Ovary (tissue), 9 donors: ENCODE measurements around the gene RPTOR. TPM values are rescaled to one million over a fixed set of nuclear protein-coding genes. Genes with fewer than 3 reads are reported as not detected.

ENCODE experiments used
- DNase-seq, 5 donors: peaks; one replicate each; pipeline ENCODE4 v3.0.0-alpha.2; 2019 to 2020
- H3K27ac ChIP-seq, 2 donors: fragments of 200-600 bp; one replicate each; pipeline versions ENCODE4 v1.5.1 to v1.8.0; 2019 to 2022
- H3K27me3 ChIP-seq: fragments of 200-600 bp; one replicate; pipeline ENCODE4 v1.8.0; 2022
- H3K36me3 ChIP-seq: fragments of 200-600 bp; sonication (generic); one replicate; pipeline ENCODE4 v1.5.1; 2019
- H3K4me1 ChIP-seq: one replicate; pipeline ENCODE4 v1.8.1; 2013; ENCODE audit warnings: mild to moderate bottlenecking, moderate library complexity; ENCODE audit not compliant: insufficient read depth
- H3K4me3 ChIP-seq: fragments of 200-600 bp; sonication (generic); one replicate; pipeline ENCODE4 v1.5.1; 2017
- H3K9me3 ChIP-seq, 2 donors: fragments of 200-600 bp in 1 of 2; sonication (generic) in 1 of 2; one replicate each; pipeline versions ENCODE4 v1.5.1 to v1.8.1; 2013 to 2019; ENCODE audit warnings: mild to moderate bottlenecking in 1 of 2, moderate library complexity in 1 of 2
- CTCF ChIP-seq, 3 donors: fragments of 450-650 bp in 2 of 3; fragments of 200-600 bp in 1 of 3; IDR thresholded peaks; one replicate each; pipeline versions ENCODE4 v1.5.1 to v1.8.0; 2016 to 2022; ENCODE audit warnings: antibody characterized with exemption in 3 of 3, mild to moderate bottlenecking in 1 of 3
- EP300 ChIP-seq: sonication (generic); formaldehyde crosslinking; IDR thresholded peaks from one replicate; pipeline ENCODE4 v1.6.1; 2017; ENCODE audit warnings: antibody characterized with exemption
- POLR2A ChIP-seq: fragments of 450-650 bp; IDR thresholded peaks from one replicate; pipeline ENCODE4 v1.6.1; 2017; ENCODE audit warnings: antibody characterized with exemption, mild to moderate bottlenecking, moderate library complexity
- WGBS, 3 donors: extraction: QIAGEN DNeasy Blood & Tissue Kit in 1 of 3; methylation state at CpG; one replicate each; pipeline versions ENCODE4 v1.1.5 to v1.1.7; 2013 to 2017; 5-methylcytosine and 5-hydroxymethylcytosine counted together
- intact Hi-C, 4 donors: fragments of 100-400 bp; cut with DNase I; formaldehyde crosslinking; loops; one replicate each; pipeline versions ENCODE4 v1.11.0 to v1.15.1; 2022 to 2023
- polyA plus RNA-seq, 2 donors: library from polyadenylated mRNA; stranded (reverse); fragments of 200-250 nt in 1 of 2; fragments of 350-450 nt in 1 of 2; fragmentation: Illumina TruSeq in 1 of 2; extraction: RNeasy Lipid Tissue Mini Kit (QIAGEN cat#74804) in 1 of 2; gene quantifications; one replicate each; pipeline ENCODE4 v1.2.3, GENCODE V29; 2013 to 2014
- total RNA-seq, 7 donors: library from RNA; depleted of rRNA in 2 of 7; stranded (reverse); fragments of >200 nt in 2 of 7; fragmentation: NEBNext Ultra II Directional in 3 of 7; extraction: Animal tissue kit (Norgen Biotek cat#: 25700) in 3 of 7; gene quantifications; one replicate each; pipeline versions ENCODE4 v1.1.0 to v1.2.4, GENCODE V29; 2016 to 2023
- donor health status: DM: no; HTN: no; CAD: no; lungs with moderate emphysema.
- donor health status: DM: no; HTN: no; CAD: no.
- donor health status: Bipolar disorder and iron deficiency.
- donor health status: DM: yes; HTN: yes; CAD: no.
- donor health status: DM: no; HTN: no; CAD: no.
- donor health status: DM: yes; HTN: yes; CAD: no.

The RPTOR gene
- total and polyA plus RNA-seq, 9 donors, result 11.1 to 41.9 (median 27.9) TPM

GRCh38 chr17:80877729-80878303 lies 333.2 kb downstream of the RPTOR start:
- H3K27ac ChIP-seq, result no peak overlapping the region
- H3K4me1 ChIP-seq, result no peaks in the 10 kb centered on the region
- DNase-seq, result peak in 1 of 5 donors; percentile 18
- no peak overlapping the region for H3K4me3 ChIP-seq
- intact Hi-C loops, result loop anchor here in 1 of 4 donors (10.0 kb wide), 1 partner anchor 107 kb away; no protein-coding TSS in a partner anchor
- no peaks in the 10 kb centered on the region for H3K36me3 ChIP-seq
- TF ChIP-seq CTCF (IDR thresholded peaks at IDR 0.05) (no peak), EP300 (no peak), POLR2A (no peak)
- H3K27me3 ChIP-seq, result no peaks in the 10 kb centered on the region
- no peaks in the 10 kb centered on the region for H3K9me3 ChIP-seq
- 85 to 89% (median 88%) methylated on average over 14 of the region's 14 CpGs for WGBS, 3 donors

- Histone ChIP-seq H3K4me1 (no peaks in the 10 kb centered on the region), H3K27me3 (no peaks in the 10 kb centered on the region), H3K4me3 (no peak overlapping the region), H3K9me3 (no peaks in the 10 kb centered on the region), H3K27ac (no peak overlapping the region), H3K36me3 (no peaks in the 10 kb centered on the region)
- 90 to 92% (median 91%) methylated on average over 31 of the region's 31 CpGs for WGBS, 3 donors
- TF ChIP-seq POLR2A (no peak), EP300 (no peak), CTCF (IDR thresholded peaks at IDR 0.05) (no peak)
- DNase-seq, result peak in 2 of 5 donors; percentile 15 to 28
- intact Hi-C loops, result loop anchor here in 1 of 4 donors (10.0 kb wide), 1 partner anchor 106 kb away; no protein-coding TSS in a partner anchor
Measured at GRCh38 chr17:80878876-80879722, 334.5 kb downstream of the RPTOR start.

GRCh38 chr17:80879723-80880647 lies 335.3 kb downstream of the RPTOR start:
- WGBS, 3 donors, result 74 to 79% (median 76%) methylated on average over 35 of the region's 35 CpGs
- Histone ChIP-seq H3K9me3 (no peaks in the 10 kb centered on the region), H3K4me1 (no peaks in the 10 kb centered on the region), H3K4me3 (no peak overlapping the region), H3K27ac (no peak overlapping the region), H3K36me3 (no peaks in the 10 kb centered on the region), H3K27me3 (no peaks in the 10 kb centered on the region)
- intact Hi-C loops, result loop anchor here in 1 of 4 donors (10.0 kb wide), 1 partner anchor 105 kb away; no protein-coding TSS in a partner anchor
- peak in 2 of 5 donors; percentile 16 to 22 for DNase-seq
- TF ChIP-seq EP300, result no peak
- TF ChIP-seq POLR2A, result no peak
- TF ChIP-seq CTCF (IDR thresholded peaks at IDR 0.05), result no peak

GRCh38 chr17:80880648-80880985 lies 336.0 kb downstream of the RPTOR start:
- H3K4me3 ChIP-seq, result no peak overlapping the region
- intact Hi-C loops, result no loop called here
- WGBS, 3 donors, result 88 to 90% (median 90%) methylated on average over 11 of the region's 11 CpGs
- no peaks in the 10 kb centered on the region for H3K27me3 ChIP-seq
- peak in 1 of 5 donors; percentile 1 for DNase-seq
- H3K9me3 ChIP-seq, result no peaks in the 10 kb centered on the region
- no peaks in the 10 kb centered on the region for H3K36me3 ChIP-seq
- TF ChIP-seq POLR2A, result no peak
- TF ChIP-seq EP300, result no peak
- no peak for TF ChIP-seq CTCF (IDR thresholded peaks at IDR 0.05)
- H3K4me1 ChIP-seq, result no peaks in the 10 kb centered on the region
- H3K27ac ChIP-seq, result no peak overlapping the region
